KOPT-K1 (cell line): Measurements from ENCODE around the gene ZDHHC14.
"Not testable (repeated sequence)": the region's sequence is repeated elsewhere in the genome, so short reads cannot be mapped to it uniquely, and the experiment has no call there.

Source experiments
- H3K27ac ChIP-seq: fragments of 200-600 bp; sonication (generic); 2 replicates; pipeline ENCODE4 v1.5.1; 2016; ENCODE audit warnings: antibody characterized with exemption, mild to moderate bottlenecking, low read depth, low read length; ENCODE audit not compliant: poor library complexity, severe bottlenecking
- H3K36me3 ChIP-seq: fragments of 200-600 bp; sonication (generic); 2 replicates; pipeline ENCODE4 v1.5.1; 2017; ENCODE audit warnings: antibody characterized with exemption, mild to moderate bottlenecking, low read length, moderate library complexity; ENCODE audit not compliant: insufficient read depth
- H3K9me3 ChIP-seq: fragments of 200-600 bp; sonication (generic); 2 replicates; pipeline ENCODE4 v1.5.1; 2017; ENCODE audit warnings: antibody characterized with exemption, low read length, mild to moderate bottlenecking; ENCODE audit not compliant: insufficient read depth, poor library complexity, severe bottlenecking

Gene ZDHHC14

DNA sequence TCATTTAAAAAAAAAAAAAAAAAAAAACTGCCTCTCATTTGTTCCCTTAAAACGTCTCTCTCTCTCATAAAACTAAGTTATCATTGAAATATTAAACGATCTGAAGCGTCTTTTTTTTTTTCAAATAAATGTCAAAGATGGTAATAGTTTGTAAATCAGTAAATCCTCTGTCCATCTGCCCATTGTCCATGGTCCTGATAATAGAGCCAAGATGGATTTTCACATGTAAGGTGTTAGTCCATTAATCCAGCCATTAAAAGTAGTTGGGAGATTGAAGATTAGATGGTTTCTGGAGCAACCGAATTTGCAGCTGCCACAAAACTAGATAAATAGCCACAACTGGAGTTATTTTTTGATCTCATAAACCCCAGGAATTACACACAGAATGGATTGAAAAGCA, 296.2 kb downstream of the ZDHHC14 start:
- Histone ChIP-seq H3K9me3 (no peaks in the 10 kb centered on the region), H3K27ac (no peak overlapping the region), H3K36me3 (no peaks in the 10 kb centered on the region)

- Histone ChIP-seq H3K27ac (no peak overlapping the region), H3K9me3 (no peaks in the 10 kb centered on the region), H3K36me3 (no peaks in the 10 kb centered on the region)
Measured at GRCh38 chr6:157679605-157680580, 298.9 kb downstream of the ZDHHC14 start.

DNA sequence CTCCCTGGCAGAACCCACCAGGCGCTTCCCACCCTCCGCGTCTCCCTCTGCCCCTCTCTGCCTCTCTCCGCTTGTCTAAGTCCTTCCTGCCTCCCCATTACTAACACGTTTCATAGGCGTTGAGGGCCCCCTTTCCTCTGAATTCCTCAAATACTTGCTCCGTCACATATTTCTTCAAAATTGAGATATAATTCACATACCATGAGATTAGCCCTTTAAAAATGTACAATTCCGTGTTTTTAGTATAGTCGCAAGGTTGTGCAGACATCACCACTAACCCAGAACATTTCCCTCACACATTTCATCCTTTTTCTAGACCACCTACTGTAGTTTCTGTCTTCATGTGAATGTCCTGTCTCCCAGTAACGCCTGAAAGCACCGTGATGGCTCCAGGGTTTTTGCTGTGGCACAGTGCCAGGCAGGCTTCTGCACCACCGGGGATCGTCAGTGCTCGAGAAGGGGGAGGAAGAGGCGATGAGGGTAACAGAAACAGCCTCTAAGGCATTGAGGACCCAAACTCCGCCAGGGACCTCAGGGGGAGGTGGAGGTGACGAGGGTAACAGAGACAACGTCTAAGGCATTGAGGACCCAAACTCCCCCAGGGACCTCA, 300.2 kb downstream of the ZDHHC14 start:
- H3K27ac ChIP-seq: no peak overlapping the region
- H3K9me3 ChIP-seq: no peaks in the 10 kb centered on the region
- H3K36me3 ChIP-seq: no peaks in the 10 kb centered on the region

- Histone ChIP-seq H3K36me3 (no peaks in the 10 kb centered on the region), H3K9me3 (no peaks in the 10 kb centered on the region), H3K27ac (no peak overlapping the region)
Measured at GRCh38 chr6:157682856-157683481, 302.0 kb downstream of the ZDHHC14 start.

DNA sequence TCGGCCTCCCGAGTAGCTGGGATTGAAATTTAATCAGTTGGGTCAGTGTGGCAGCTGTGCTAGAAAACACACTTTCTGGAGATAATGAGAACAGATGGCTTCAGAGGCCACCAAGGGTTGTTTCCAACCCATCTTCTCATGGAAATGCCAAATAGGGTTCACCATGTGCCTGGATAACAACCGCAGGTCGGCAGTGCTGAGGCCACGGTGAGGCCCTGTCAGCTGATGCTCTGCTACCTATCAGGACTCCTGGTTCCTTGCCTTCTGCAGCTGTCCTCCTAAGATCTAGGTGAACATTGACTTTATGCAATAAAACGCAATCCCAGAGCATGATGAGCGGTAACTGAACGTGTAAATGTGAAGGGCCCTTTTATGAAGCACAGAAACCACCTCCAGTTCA, 302.7 kb downstream of the ZDHHC14 start:
- Histone ChIP-seq H3K27ac (no peak overlapping the region), H3K36me3 (no peaks in the 10 kb centered on the region), H3K9me3 (no peaks in the 10 kb centered on the region)

DNA sequence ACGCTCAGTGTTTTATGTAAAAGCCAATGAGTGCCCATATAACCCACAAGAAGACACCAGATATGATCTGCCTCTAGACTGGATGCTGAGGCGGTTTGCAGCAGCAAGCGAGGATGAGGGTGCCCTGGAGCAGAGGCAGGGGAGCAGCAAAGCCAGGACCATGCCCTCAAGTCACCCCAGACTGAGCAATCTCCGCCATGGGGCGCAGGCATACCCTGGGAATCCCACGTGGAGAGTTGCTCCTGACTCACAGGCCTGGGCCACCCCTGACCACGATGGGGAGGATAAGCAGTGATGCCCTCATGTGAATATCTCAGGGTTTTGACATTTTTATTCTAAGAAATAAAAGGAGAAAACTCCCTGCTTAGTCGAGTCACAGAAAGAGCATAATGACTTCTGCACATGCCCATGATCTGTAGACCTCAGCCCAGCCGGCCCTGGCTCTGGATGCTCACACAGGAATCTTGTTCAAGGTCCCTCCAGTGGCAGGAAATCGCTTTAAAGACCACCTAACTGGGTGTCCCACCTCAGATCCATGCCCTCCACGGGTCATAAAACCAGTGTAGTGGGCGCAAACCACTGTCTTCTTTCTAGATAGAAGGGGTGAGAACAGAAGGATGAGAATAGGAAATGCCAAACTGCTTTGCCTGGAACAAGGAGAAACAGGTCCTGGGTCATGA, 303.8 kb downstream of the ZDHHC14 start:
- Histone ChIP-seq H3K36me3 (no peaks in the 10 kb centered on the region), H3K27ac (no peak overlapping the region), H3K9me3 (no peaks in the 10 kb centered on the region)

GRCh38 chr6:157685596-157686280, 304.7 kb downstream of the ZDHHC14 start:
- H3K27ac ChIP-seq: no peak overlapping the region
- H3K9me3 ChIP-seq: no peaks in the 10 kb centered on the region
- H3K36me3 ChIP-seq: no peaks in the 10 kb centered on the region

DNA sequence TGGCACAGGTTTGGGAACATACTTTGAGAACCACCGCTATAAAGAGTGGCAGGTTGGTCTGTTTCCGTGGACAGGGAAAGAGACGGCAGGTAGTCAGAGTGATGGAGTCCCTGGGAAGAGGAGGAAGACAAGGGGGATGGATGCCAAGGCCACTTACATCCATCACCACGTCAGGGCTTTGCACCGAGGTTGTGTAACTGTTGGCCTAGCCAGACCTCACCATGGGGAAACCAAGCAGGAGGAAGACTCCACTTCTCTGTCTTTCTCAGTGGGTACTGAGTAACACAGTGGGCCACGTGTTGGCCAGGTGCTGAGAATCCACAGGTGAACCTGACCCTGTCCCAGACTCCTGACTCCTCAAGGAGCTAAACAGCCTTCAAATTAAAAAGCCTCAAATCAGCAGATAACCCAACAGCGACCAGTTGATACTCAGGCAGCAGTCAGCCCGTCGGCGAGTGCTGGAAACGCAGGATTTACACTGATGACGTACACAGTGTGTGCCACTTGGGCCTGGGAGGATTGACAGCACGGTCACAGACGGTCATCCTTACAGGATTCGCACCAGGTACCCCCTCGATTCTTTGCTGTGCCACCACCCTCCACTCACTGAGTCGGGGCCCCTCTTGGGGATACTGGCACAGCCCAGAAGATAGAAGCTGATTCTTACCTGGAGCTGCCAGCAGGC, 307.4 kb downstream of the ZDHHC14 start:
- Histone ChIP-seq H3K36me3 (no peaks in the 10 kb centered on the region), H3K9me3 (no peaks in the 10 kb centered on the region), H3K27ac (no peak overlapping the region)

DNA sequence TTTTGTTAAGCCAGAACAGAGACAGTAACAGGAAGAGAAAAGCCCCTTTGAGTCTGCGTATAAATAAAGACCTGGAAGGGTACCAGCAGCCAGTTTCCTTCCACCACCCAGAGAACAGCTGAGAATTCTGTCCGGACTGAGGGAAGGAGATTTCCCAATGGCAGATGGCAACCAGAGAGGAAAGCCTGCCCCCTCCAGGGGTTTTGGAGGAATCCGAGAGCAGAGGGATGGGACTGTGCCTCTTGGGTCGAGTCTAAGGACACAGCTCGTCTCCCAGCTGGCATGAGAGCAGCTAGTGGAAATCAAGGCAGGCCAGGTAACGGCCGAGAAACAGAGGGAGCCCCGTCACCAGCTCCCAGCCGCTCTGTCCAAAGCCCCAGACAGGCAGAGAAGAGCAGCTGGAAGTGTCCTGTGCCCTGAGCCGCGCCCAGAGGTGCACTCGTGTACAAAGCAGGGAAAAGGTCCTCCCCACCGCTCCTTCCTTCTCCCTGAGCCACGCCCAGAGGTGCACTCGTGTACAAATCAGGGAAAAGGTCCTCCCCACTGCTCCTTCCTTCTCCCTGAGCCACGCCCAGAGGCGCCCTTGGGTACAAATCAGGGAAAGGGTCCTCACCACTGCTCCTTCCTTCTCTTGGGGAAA, 308.1 kb downstream of the ZDHHC14 start:
- Histone ChIP-seq H3K36me3 (no peaks in the 10 kb centered on the region), H3K9me3 (no peaks in the 10 kb centered on the region), H3K27ac (no peak overlapping the region)

DNA sequence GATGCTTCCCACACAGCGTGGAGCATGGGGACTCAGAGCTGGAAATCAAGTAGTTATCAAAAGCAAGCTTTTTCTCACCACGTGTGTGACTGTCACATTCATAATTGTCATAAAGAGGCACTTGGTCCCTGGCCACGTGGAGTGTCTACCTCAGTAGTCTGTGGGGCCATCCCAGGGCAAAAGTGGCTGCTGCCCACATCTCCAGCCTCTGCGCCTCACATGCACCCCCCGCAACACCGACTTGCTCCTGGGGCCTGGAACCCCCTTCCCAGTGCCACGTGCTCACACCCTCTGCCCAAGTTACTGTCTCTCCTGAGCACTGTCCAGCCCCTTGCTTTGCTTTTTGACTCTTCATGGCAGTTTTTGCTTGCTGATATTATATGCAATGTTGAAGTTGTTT, 308.9 kb downstream of the ZDHHC14 start:
- H3K36me3 ChIP-seq: no peaks in the 10 kb centered on the region
- H3K9me3 ChIP-seq: no peaks in the 10 kb centered on the region
- H3K27ac ChIP-seq: no peak overlapping the region

- Histone ChIP-seq H3K9me3 (no peaks in the 10 kb centered on the region), H3K36me3 (no peaks in the 10 kb centered on the region), H3K27ac (no peak overlapping the region)
Measured at GRCh38 chr6:157690441-157691210, 309.6 kb downstream of the ZDHHC14 start.

DNA sequence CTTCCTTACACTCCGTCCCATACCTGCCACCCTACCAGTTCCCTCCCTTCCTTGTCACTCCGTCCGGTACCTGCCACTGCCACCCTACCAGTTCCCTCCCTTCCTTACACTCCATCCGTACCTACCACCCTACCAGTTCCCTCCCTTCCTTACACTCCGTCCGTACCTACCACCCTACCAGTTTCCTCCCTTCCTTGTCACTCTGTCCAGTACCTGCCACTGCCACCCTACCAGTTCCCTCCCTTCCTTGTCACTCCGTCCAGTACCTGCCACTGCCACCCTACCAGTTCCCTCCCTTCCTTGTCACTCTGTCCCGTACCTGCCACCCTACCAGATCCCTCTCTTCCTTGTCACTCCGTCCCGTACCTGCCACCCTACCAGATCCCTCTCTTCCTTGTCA, 310.6 kb downstream of the ZDHHC14 start:
- H3K36me3 ChIP-seq, H3K9me3 ChIP-seq, H3K27ac ChIP-seq: not testable (repeated sequence)

GRCh38 chr6:157693867-157694266, 312.9 kb downstream of the ZDHHC14 start:
- H3K27ac ChIP-seq: no peak overlapping the region
- H3K9me3 ChIP-seq: peaks cover 7% of the 10 kb centered on the region

More at GRCh38 chr6:157693867-157694266, 312.9 kb downstream of the ZDHHC14 start:
- no peaks in the 10 kb centered on the region for H3K36me3 ChIP-seq
